ENCODE measurements around the gene KHDC4. TPM values are rescaled to one million over a fixed set of nuclear protein-coding genes. Genes with fewer than 3 reads are reported as not detected.

Gene KHDC4
- 10 to 100 TPM; 82.3 to 87.2 TPM for total RNA-seq

DNA sequence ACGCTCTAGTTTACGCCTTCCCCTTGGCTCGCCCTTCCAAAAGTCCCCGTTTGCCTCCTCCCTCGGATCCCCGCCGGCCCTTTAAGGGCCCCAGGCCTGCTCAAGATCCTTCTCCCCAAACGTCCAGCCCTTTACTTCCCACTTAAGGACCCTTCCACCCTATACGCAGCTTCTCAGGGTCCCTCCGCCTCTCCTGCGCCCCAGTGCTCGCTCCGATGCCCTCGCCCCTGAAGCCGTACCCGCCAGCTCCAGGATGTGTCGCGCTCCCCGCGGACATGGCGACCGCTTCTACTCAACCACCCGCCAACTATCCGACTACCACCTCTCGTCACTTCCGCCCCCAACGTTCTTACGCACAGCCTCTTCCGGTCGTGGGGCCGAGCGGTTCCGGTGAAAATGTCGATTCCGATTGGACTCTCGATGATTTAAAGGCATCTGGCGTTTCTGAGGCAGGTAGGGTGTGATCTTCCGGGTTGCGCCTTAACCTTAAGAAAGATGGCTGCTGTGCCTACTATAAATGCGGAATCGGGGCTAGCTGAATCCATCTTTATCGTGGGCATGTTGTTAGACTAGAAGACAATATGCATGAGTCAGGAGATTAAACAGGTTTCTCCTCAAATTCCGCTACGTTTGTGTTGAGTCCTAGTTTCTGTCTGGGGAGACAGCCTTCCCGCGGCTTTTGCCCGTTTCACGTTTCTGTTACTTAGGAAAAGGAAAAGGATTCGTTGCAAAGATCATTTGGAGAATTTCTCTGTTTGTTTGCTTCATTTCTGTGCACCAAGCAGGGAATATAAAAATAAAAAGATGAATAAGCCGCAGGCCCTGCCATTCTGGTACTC, at the start of gene KHDC4:
Gene KHDC4 (minus strand): TSS at position 317 of the 839 bp plus-strand sequence. CDS start 40 bp downstream, at position 277.
- H3K27ac Mint-ChIP-seq: no peak within 1 kb of the TSS
- no peaks in the 10 kb centered on the region for H3K9me3 Mint-ChIP-seq
- H3K4me3 Mint-ChIP-seq: no peak within 1 kb of the TSS
- peak; percentile 97 for DNase-seq
- H3K27me3 Mint-ChIP-seq (ENCODE audit: low read depth): no peaks in the 10 kb centered on the region
- H3K36me3 Mint-ChIP-seq (ENCODE audit: low read depth): peaks cover 29% of the 10 kb centered on the region
- CTCF ChIA-PET: interaction anchor here (0.6 to 4.1 kb wide), 8 partner anchors 13 to 132 kb away, joined by 3 to 36 read pairs (median 5); partner anchors contain the start of gene ARHGEF2
- H3K4me1 Mint-ChIP-seq (ENCODE audit: low read depth): peaks cover 46% of the 10 kb centered on the region
- intact Hi-C loops (cut with micrococcal nuclease): loop anchor here (1.0 kb wide), 10 partner anchors 12 to 404 kb away; partner anchors contain the start of genes ARHGEF2, CCT3, LAMTOR2 and RIT1

DNA sequence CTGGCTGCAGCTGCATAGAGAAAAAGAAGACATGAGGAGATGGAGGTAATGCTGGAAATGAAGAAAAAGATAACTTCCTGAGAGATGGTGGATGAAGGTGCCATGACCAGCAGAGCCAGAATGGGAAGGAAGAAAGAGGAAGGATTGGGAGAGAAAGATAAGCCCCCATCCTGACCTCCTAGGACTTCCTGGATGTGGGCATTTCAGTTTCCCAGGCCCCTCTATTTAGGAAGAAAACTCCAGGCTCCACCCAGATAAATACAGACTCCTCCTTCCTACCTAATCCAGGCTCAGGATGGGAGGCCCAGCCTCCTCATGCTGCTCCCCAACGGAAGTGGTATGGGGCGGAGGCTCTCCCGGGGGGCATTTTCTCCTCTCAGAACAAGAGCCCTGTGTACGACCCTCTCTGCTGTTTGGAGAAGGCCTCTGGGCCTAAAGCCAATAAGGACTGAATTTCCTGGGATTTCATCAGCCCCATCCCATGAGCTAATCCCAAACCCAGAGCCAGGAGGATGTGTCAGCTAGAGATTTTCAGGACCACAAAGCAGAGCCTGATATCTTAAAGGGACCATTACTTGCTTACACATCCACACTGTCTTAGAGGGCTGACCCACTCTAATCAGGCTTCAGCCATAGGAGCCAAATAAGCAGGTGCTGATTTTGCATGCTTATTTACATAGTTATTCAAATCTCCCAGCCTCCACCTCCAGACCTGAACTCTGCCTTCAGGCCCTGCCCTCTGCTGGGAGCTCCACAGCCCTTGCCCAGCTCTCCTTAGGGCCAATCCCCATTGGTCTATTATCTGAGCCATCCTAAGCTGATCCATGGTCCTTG, 49.2 kb upstream of the KHDC4 start:
- Mint-ChIP-seq H3K36me3 (ENCODE audit: low read depth) (peaks cover 8% of the 10 kb centered on the region), H3K27ac (peak overlapping the region; percentile 56), H3K27me3 (ENCODE audit: low read depth) (no peaks in the 10 kb centered on the region)

DNA sequence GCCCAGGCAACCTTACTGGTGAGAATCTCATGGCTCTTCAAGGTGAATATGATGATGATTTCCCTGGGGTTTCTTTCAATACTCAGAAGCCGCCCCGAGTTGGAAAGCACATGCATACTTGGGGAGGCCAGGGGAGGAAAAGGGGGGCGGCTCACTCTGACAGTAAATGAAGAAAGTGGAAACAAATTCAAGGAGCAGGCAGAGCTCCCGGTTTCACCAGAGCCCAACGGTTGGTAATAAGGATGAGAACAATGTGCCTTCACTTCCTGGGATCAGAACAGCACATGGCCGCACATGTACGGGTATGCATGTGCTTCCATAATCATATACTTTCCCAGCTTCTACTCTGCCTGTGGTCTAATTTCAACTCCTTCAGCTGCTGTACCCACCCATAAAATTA, 47.9 kb upstream of the KHDC4 start:
- no peaks in the 10 kb centered on the region for H3K27me3 Mint-ChIP-seq (ENCODE audit: low read depth)
- DNase-seq: no peak
- H3K4me3 Mint-ChIP-seq: peak overlapping the region; percentile 41
- peak overlapping the region; percentile 99 for H3K27ac Mint-ChIP-seq
- no peaks in the 10 kb centered on the region for H3K9me3 Mint-ChIP-seq
- CTCF ChIA-PET: interaction anchor here (0.7 to 10.0 kb wide), 4 partner anchors 8 to 48 kb away, joined by 3 to 135 read pairs (median 8); partner anchors contain the start of genes KHDC4 and RXFP4
- intact Hi-C loops (cut with micrococcal nuclease): loop anchor here (10.0 kb wide), 1 partner anchor 347 kb away; no protein-coding TSS in a partner anchor
- peaks cover 46% of the 10 kb centered on the region for H3K4me1 Mint-ChIP-seq (ENCODE audit: low read depth)
- peaks cover 13% of the 10 kb centered on the region for H3K36me3 Mint-ChIP-seq (ENCODE audit: low read depth)

More for the DNA sequence above, 49.2 kb upstream of the KHDC4 start:
- intact Hi-C loops (cut with micrococcal nuclease): loop anchor here (1.0 to 10.0 kb wide), 2 partner anchors 45 to 349 kb away; no protein-coding TSS in a partner anchor
- Mint-ChIP-seq H3K9me3 (no peaks in the 10 kb centered on the region), H3K4me1 (ENCODE audit: low read depth) (peaks cover 46% of the 10 kb centered on the region), H3K4me3 (no peak overlapping the region)
- DNase-seq: peak; percentile 44
- CTCF ChIA-PET: interaction anchor here (1.0 to 10.0 kb wide), 7 partner anchors 14 to 146 kb away, joined by 3 to 135 read pairs (median 4); partner anchors contain the start of genes KHDC4 and RXFP4

DNA sequence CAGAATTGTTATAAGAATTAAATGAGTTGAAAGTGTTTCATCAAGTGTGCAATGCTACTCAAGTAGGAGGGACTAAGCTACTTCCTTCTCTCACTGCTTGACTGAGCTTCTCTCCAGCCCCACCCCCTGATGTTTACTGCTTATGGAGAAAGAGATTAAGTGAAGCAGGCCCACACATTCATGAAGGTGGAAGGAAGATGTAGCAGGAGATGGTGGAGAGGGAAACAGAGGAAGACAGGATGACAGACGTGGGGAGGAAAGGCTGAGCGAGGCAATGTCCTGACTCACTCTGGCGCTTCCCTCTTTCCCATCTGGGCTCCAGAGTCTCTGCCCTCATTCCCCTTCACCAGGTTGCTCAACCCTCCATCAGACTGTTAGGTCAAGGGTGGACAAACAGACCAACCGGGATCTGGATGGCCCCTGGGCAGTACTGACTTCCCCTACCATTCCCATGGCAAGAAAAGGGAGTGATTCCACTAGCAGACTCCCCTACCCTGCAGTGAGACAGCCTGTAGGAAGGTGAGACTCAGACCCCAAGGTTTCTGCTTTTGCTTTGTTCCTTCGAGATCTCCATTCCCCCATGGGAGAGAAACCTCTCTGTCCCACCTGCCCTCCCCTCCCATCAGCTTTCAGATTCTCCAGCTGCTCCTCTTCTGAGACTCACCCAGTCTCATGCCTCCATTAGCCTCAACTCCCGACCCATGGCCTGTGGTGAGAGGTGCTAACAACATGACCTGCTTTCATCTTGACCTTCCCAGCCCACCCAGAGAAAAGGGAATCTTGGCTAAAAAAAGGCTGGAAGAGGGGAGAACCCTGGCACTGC, 47.3 kb upstream of the KHDC4 start:
- CTCF ChIA-PET: interaction anchor here (1.5 to 10.0 kb wide), 3 partner anchors 8 to 48 kb away, joined by 6 to 135 read pairs (median 10); partner anchors contain the start of genes KHDC4 and RXFP4
- peak; percentile 65 for DNase-seq

DNA sequence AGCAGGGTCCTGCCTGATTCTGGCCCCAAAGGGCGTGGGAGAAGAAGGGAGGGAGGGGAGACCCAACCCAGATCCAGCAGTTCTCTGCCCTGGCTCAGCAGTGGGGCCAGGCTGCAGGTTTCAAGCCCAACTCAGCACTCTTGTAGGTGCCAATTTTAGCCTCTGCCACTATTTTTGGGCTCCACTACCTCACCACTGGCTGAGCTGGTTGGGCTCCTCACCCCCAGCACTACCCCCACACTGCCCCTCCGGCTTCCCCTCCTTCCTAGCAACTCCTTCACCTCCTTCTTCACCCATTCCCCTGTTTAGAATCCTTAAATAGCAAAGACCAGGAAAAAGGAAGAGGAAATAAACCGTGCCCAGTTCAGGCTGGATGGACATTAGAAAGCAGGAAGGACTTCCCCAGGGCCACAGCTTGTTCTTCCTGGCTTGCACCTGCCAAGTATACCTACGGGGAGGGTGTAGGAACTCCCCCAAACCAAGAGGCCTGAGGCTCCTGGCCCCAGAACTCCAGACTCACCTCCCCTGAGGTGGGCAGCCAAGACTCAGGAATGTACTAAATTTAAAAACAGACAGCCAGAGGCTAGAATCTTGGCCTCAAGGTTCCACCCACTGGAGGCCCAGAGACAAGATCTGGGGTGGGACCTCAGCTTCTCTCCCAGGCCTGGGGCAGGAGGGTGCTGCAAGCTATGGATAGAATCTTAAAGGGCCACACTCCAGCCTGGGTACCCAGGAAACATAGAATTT, 45.6 kb upstream of the KHDC4 start:
- DNase-seq: peak; percentile 28
- Mint-ChIP-seq H3K27ac (peak overlapping the region; percentile 99), H3K36me3 (ENCODE audit: low read depth) (peaks cover 31% of the 10 kb centered on the region), H3K9me3 (no peaks in the 10 kb centered on the region), H3K27me3 (ENCODE audit: low read depth) (no peaks in the 10 kb centered on the region), H3K4me3 (peak overlapping the region; percentile 98), H3K4me1 (ENCODE audit: low read depth) (peaks cover 59% of the 10 kb centered on the region)
- intact Hi-C loops (cut with micrococcal nuclease): loop anchor here (2.0 to 10.0 kb wide), 4 partner anchors 233 to 705 kb away; partner anchors contain the start of genes CLK2, HCN3 and PMF1
- CTCF ChIA-PET: interaction anchor here (1.2 to 10.0 kb wide), 4 partner anchors 9 to 41 kb away, joined by 5 to 135 read pairs (median 10); partner anchors contain the start of gene RXFP4

More for the DNA sequence above, 47.3 kb upstream of the KHDC4 start:
- peaks cover 19% of the 10 kb centered on the region for H3K36me3 Mint-ChIP-seq (ENCODE audit: low read depth)
- H3K27me3 Mint-ChIP-seq (ENCODE audit: low read depth): no peaks in the 10 kb centered on the region
- H3K9me3 Mint-ChIP-seq: no peaks in the 10 kb centered on the region
- H3K27ac Mint-ChIP-seq: peak overlapping the region; percentile 99
- intact Hi-C loops (cut with micrococcal nuclease): loop anchor here (10.0 kb wide), 1 partner anchor 347 kb away; no protein-coding TSS in a partner anchor
- H3K4me1 Mint-ChIP-seq (ENCODE audit: low read depth): peaks cover 46% of the 10 kb centered on the region
- peak overlapping the region; percentile 98 for H3K4me3 Mint-ChIP-seq

DNA sequence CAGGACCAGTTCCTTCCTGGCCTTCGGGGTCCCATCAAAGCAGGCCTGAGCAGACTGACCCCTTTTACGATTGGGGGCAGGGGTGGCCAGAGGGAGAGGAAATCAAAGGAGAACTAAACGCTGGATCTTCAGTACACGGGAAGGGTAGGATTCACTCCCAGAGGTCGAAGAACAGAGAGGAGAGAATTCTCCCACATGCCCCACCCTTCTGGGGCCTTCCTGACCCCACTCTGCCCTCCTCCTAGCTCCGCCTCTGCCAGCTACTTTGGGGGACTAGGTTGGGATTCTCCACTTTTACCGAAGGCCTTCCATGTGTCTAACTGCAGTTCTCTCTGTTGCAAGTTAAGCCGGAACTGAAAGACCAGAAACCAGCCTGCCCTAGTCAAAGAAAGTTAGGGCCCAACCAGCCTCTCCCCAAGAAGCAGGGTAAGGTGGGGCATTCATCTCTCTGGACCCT, 44.8 kb upstream of the KHDC4 start:
- peaks cover 37% of the 10 kb centered on the region for H3K36me3 Mint-ChIP-seq (ENCODE audit: low read depth)
- CTCF ChIA-PET: interaction anchor here (0.5 to 10.0 kb wide), 7 partner anchors 11 to 69 kb away, joined by 3 to 135 read pairs (median 4); partner anchors contain the start of gene RXFP4

DNA sequence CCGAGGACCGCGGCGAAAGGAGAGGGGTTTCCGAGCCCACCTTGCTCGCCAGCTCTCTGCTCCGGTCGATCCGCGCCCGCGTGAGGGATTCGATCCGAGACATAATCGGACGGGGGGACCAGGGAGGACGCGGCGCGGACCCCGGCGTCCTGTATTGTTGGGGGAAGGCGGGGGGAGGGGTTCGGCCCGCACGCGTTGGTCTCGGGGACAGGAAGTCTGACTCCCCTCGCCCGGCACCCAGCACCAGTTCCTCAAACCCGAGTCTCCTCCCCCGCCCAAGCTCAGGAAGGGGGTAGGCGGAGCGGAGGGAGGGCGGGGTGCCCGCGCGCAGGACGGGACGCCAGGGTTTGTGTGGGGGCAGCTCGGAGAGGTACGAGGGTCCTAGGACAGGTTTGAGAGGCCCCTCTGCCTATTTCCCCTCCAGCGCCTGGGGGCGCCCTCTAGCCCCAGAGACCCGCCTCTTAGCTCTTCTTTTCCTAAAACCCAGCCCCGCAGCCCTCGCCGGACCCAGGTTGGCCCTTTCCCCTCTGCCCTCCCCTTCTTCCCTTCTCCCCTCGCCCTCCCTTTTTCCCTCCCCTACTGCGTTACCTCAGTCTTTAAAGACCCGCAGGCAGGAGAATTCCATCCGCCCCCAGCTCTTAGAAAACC, 44.2 kb upstream of the KHDC4 start, which contains the start of gene ARHGEF2:
Gene ARHGEF2 (minus strand): TSS at position 223 of the 648 bp plus-strand sequence. CDS start 120 bp downstream, at position 103.
- peaks cover 38% of the 10 kb centered on the region for H3K36me3 Mint-ChIP-seq (ENCODE audit: low read depth)
- peak; percentile 87 for DNase-seq

More for the DNA sequence above, 44.8 kb upstream of the KHDC4 start:
- Mint-ChIP-seq H3K27me3 (ENCODE audit: low read depth) (no peaks in the 10 kb centered on the region), H3K27ac (peak overlapping the region; percentile 99), H3K4me1 (ENCODE audit: low read depth) (peaks cover 65% of the 10 kb centered on the region), H3K4me3 (peak overlapping the region; percentile 98), H3K9me3 (no peaks in the 10 kb centered on the region)
- DNase-seq: peak; percentile 58
- intact Hi-C loops (cut with micrococcal nuclease): loop anchor here (1.0 to 10.0 kb wide), 4 partner anchors 45 to 704 kb away; partner anchors contain the start of genes CLK2, HCN3, KHDC4 and PMF1

DNA sequence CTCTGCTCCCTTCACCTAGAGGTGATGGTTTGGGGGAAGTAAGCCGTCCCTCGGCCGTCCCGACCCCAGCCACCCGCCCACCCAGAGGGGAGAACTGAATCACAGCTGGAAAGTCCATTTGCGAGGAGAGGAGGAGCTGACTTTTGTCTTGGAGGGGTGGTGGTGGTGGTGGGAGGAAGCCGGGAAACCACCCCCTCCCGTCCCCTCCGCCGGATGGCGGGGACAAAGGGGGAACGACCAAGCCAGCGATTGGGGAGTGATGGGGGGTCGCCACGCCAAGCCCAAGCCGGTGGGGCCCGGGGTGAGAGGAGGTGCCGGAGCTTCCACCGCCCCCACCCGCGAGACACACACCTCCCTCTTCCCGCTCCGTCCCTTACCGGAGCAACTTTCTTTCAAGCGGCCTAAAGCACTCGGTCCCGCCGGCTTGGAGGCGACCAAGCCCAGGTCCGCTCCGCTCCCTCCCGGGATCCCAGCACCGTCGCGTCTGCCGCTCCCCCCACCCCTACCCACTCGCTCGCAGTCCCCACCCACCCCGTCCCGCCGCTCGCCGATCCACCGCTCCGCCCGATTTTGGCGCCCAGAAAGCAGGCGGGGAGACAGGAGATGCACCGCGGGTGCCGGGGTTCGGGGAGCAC, 43.6 kb upstream of the KHDC4 start:
- peaks cover 65% of the 10 kb centered on the region for H3K4me1 Mint-ChIP-seq (ENCODE audit: low read depth)
- CTCF ChIA-PET: interaction anchor here (0.7 to 10.0 kb wide), 16 partner anchors 11 to 88 kb away, joined by 3 to 135 read pairs (median 4); partner anchors contain the start of gene RXFP4
- H3K27me3 Mint-ChIP-seq (ENCODE audit: low read depth): no peaks in the 10 kb centered on the region
- intact Hi-C loops (cut with micrococcal nuclease): loop anchor here (1.0 to 10.0 kb wide), 9 partner anchors 9 to 703 kb away; partner anchors contain the start of genes CLK2, FDPS, HCN3 and KHDC4
- peak overlapping the region; percentile 99 for H3K27ac Mint-ChIP-seq
- peak overlapping the region; percentile 98 for H3K4me3 Mint-ChIP-seq
- peak; percentile 81 for DNase-seq
- H3K9me3 Mint-ChIP-seq: no peaks in the 10 kb centered on the region
- peaks cover 38% of the 10 kb centered on the region for H3K36me3 Mint-ChIP-seq (ENCODE audit: low read depth)

More for the DNA sequence above, 44.2 kb upstream of the KHDC4 start, which contains the start of gene ARHGEF2:
- Mint-ChIP-seq H3K4me3 (peak within 1 kb of the TSS; percentile 98), H3K4me1 (ENCODE audit: low read depth) (peaks cover 64% of the 10 kb centered on the region), H3K27me3 (ENCODE audit: low read depth) (no peaks in the 10 kb centered on the region), H3K9me3 (no peaks in the 10 kb centered on the region), H3K27ac (peak within 1 kb of the TSS; percentile 99)
- intact Hi-C loops (cut with micrococcal nuclease): loop anchor here (1.0 to 10.0 kb wide), 4 partner anchors 44 to 704 kb away; partner anchors contain the start of genes CLK2, HCN3, KHDC4 and PMF1
- CTCF ChIA-PET: interaction anchor here (0.5 to 10.0 kb wide), 10 partner anchors 11 to 68 kb away, joined by 3 to 135 read pairs (median 4); partner anchors contain the start of gene RXFP4
